GM19035 (cell line): ENCODE data around the gene BCAT1.
A peak's percentile ranks its signal among the peaks of the same experiment; 100 is the strongest.
"Not testable (repeated sequence)": the region's sequence is repeated elsewhere in the genome, so short reads cannot be mapped to it uniquely, and the experiment has no call there.

ENCODE experiments used
- ATAC-seq: cut with Tn5 transposase; IDR thresholded peaks from one replicate; pipeline ENCODE4 v1.9.1; 2021; ENCODE audit not compliant: unreplicated experiment

The BCAT1 gene

DNA sequence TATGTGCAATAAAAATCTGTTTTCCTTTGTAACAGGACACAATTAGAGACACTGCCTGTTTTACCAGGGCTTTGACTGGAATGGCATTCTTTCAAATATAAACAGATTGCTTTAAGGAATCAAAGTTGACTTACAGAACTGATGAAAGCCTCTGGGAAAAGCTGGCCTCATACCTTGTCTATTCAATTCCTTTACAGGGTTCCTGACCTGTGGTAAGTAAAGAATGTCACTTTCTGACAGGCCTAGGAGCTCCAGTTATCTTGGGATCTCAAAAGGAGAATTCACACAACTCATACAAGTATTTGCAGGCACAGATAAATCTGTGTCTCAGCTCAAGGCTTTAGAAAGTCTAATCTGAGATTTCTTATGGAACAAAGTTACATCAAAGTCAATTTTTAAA, 88.4 kb downstream of the BCAT1 start:
- no peak for ATAC-seq

DNA sequence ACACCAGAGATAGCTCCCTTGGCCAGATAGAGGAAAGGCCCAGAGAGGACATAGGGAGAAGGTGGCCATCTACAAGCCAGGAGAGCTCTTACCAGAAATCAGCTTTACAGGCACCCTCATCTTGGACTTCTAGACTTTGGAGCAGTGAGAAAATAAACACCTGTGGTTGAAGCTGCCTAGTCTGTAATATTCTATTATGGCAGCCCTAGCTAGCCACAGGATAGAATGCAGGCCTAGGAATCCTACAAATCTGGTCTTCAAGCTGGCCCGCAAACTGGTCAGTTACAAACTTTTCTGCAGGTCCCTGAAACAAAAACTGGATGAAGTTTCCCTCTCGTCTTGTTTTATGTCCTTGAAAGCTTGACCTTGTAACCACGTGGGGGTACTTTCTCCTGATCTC, 92.4 kb downstream of the BCAT1 start:
- no peak for ATAC-seq

DNA sequence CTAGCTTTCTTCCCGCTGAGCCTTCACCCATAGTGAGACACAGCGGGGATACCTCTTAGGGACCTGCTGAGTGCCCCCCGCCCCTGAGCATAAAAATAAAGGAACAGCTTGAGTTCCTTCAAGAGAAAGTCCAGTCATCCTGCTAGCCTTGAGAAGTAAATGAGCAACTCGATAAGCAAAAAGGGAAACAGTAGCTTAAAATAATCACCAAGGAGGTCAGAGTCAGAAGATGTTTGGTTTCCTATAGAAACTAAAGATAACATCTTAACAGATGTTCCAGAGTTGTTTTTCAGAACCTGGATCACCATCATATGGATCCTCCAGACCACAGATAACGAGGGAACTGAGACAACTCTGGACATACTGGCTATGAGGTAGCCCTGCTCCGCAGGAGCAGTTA, 94.0 kb downstream of the BCAT1 start:
- no peak for ATAC-seq

DNA sequence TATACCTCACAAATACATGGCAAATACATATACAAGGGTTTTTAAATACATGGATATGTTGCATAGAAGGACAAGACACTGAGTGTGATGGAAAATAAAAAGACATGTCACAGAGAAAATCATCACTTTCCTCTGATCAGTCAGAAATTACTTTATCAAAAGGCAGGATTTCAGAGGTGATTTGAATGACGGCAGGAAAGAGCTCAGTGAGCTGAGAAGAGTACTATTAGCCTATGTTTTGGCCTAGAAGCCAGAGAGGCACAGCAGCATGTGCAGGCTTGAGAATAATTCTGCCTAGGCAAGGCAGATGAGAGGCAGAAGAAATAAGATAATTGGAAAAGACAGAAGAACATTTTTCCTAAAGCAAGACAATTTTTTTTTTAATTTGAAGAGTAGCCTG, 94.9 kb downstream of the BCAT1 start:
- no peak for ATAC-seq

DNA sequence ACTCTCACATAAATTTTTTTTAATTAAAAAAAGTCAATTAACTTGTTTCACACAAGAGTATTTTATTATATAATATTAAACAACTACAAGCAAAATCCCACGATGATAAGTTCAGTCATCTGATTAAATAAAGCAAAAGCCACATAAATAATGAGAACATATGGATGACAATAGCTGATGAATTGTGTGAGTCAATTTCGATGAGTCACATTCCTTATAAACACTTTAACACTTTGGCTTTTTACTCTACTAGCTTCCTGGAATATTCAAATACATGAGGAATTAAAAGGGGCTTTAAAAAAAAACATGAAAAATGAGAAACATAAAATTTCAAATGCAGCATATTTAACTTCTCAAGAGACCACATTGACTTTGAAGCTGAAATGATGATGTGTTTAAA, 95.3 kb downstream of the BCAT1 start:
- ATAC-seq = no peak

DNA sequence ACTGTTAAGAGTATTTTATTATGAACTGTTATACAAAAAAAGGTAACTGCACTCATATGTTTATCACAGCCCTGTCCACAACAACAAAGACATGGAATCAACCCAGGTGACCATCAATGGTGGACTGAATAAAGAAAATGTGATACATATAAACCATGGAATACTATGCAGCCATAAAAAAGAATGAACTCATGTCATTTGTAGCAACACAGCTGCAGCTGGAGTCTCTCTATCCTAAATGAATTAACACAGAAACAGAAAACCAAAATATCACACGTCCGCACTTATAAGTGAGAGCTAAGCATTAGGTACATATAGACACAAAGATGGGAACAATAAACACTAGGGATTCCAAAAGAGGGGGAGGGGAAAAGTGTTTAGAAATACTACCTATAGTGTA, 95.8 kb downstream of the BCAT1 start:
- no peak for ATAC-seq

DNA sequence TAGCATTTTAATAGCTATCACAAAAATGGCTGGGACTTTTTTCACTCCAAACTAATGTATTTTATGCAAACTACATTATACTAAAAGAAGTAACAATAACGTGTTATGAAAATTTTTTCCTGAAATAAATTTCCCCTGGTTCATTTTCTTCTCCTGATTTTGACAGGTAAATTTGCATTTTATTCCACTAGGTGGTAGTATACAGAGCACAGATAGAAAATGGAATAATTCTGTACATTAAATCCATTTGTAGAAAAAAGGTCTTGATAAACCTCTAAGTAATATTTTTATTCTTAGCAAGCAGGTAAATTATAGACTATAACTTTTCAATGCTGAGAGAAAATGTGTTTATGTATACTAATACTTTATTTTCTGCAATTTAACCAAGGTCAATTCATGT, 96.5 kb downstream of the BCAT1 start:
- no peak for ATAC-seq

DNA sequence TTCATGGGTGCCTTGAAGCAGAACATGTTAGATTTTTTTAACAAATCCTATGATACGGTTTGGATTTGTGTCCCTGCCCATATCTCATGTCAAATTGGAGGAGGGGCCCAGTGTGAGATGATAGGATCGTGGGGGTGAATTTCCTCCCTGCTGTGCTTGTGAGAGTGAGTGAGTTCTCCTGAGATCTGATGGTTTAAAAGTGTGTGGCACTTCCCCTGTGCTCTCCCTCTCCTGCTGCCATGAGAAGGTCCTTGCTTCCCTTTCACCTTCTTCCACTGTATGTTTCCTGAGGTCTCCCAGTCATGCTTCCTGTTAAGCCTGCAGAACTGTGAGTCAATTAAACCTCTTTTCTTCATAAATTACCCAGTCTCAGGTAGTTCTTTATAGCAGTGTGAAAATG, 97.0 kb downstream of the BCAT1 start:
- ATAC-seq = not testable (repeated sequence)

DNA sequence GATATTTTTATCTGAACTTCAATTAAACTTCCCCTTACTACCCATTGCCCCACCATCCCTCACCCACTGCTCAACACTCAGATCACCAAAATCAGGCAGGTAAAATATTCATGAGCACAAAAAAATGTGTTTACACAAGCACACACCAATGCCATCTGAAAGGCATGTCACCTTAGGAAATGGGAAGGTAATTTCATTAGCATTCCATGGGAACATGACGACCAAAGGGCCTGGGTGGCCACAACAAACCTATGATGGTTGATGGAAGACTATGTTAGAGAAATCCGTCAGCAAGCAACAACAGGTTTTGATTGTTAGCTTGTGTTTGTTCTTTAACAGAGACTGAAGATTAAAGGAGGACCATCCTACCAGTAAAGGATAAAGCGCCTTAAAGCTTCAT, 97.6 kb downstream of the BCAT1 start:
- no peak for ATAC-seq

DNA sequence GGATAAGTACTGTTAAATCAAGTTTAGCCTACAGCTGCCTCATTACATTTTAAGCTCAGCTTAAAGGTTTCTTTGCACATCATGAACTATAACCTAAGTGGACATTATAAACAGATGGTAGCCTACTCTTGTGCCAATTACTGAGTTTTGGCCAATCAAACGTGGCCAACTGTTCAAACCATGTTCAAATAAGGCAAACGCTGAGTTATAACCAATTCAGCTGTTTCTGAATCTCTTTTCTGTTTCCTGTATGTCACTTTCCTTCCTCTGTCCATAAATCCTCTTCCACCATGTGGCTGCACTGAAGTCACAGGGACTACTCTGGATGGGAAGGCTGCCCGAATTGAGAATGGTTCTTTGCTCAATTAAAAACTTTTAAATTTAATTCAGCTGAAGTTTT, 98.4 kb downstream of the BCAT1 start:
- ATAC-seq = no peak

DNA sequence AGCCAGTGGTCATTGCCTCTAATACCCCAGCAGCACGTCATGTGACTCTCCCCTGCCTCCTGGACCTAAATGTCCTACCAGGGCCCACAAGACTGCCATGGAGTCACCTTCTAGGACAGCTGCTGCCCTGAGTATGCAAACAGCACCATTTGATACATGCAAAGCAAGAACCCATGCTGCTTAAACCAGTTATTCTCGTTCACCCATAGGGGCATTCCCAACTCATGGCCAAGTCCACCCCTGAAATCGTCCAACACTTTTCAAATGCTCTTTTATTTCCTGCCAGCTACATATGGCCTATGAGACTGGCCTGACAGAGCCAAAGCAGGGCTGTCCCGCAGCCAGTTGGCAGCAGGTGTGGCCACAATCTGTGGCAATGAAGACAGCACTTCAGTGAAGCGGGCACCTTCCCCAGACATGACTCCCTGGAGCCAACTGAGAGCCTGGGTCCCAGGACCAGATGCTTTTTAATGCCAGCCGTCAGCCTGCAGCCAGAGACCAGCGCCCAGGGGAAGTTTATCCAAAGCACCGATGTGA, 99.9 kb downstream of the BCAT1 start:
- ATAC-seq = no peak

DNA sequence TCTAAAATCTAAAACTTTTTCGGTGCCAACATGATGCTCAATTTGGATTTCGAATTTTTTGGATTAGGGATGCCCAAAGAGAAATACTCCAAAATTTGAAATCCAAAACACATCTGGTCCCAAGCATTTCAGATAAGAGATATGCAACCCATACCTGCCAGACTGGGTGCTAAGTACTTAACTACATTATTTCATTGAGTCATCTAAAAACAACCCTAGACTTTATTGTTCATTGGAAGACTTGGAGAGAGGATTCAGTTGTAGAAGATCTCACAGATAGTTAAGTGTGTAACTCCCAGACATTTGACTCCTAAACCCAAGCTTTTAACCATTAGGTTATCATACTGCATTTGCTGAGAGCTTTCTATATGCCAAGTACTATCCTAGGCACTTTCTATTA, 102.2 kb downstream of the BCAT1 start:
- ATAC-seq = no peak

DNA sequence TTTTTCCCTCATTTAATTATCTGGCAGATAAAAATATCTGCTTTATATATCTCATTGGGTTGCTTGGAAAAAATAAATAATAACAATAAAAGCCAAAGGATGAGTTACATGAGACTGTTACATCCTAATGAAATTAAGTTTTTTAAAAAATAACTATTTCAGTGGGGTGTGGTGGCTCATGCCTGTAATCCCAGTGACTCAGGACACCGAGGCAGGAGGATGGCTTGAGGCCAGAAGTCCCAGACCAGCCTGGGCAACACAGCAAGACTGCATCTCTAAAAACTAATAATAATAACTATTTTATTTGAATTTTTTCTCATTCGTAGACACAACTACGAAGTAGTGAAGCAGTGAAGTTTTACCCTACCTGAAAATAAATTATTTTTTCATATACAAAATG, 103.3 kb downstream of the BCAT1 start:
- ATAC-seq = no peak

DNA sequence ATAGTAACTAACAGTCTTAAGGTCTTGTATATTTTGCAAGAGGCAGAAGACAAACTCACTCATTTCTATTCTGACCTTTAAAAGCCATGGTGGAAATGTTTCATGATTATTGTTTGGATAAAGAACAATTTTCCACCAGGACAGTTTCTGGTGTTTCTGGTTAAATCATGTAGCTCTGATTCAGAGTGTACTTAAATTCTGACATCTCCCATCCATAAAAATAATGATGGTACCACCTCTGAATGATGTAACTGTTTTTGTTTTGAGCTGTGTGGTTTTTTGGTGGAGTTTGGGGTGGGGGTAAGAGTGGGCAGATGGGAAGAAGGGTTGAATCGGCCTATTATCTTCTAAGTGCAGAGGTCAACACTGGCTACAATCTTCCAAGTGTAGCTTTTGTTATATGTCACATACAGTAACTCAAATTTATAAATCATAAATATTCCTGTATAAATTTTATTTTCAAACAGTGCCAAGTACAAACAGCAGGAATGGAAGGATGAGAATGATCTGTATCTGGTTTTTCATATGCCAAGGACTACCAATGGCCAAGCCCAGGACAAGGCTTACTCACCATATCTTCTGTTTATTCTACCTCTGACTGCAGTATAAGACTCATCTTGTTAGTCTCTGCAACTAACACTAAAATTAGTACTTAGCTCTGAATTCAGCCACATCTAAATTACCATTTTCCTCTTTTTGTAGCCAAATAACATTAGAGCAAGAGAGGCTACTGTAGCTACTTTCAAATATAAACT, 108.7 kb downstream of the BCAT1 start:
- ATAC-seq = no peak

DNA sequence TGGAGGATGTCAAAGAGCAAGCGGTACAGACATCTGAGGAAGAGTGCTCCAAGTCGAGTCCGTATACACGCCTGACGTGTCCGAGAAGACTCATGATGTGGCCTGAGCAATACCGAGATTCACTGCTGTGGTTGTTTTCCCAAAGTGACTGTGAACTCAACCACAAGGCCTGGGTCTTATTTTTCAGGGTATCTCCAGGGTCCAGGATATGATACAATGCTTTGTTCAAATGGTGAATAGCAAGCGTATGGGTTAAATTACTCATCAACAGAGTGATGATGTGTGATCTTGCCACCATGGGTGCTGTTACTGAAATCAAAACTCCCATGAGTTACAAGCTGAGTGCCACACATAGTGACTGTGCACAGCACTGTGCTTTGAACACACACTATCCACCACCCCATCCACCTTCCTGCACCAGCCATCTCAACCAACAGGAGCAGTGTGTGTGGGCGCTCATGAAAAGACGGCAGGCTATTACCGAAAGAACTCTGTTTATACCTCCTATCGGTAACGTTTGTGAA, 109.6 kb downstream of the BCAT1 start:
- peak; percentile 81 for ATAC-seq

DNA sequence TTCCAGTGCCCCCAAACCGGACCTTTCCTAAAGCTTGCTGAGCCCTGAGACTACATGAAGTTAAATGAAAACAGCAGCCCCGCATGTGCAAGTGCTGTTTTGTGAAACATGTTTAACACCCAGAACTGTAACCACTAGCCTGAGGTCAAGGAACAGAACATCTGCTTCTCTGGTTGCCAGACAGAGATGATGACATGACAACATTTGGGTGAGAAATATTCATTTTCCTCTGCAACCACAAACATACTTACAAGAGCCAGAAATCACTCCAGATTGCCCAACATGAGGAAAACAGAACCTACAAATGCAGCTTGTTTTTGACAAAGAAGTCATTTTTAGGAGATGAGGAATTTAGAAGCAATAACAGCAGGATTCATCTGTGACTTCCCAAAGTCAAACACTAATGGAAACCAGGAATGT, 110.4 kb downstream of the BCAT1 start:
- peak; percentile 61 for ATAC-seq

DNA sequence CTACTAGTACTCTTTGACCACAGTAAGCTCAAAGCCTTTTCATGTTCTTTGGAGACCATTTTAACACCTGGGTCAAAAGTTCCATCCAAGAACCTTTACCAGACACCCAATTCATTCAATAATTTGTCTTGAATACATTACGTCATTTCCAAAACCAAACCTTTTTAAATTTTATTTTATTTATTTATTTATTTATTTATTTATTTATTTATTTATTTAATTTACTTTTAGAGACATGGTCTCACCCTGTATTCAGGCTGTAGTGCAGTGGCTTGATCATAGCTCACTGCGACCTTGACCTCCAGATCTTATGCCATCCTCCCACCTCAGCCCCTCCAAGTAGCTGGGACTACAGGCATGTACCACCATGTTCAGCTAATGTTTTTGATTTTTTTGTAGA, 113.5 kb downstream of the BCAT1 start:
- ATAC-seq = no peak

DNA sequence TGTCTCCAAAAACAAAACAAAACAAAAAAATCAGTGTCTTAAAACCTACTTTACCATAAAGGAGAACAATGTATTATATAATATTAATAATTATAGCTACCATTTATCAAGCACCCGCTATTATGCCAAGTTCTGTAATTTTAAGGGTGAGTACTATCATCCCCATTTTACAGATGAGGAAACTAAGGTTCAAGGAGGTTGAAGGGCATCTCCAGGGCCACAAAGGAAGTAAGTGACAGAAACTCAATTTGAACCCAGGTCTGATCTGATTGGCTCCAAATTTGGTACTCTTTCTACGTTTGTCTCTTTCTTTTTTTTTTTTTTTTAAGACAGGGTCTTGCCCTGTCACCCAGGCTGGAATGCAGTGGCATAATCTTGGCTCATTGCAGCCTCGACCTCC, 115.4 kb downstream of the BCAT1 start:
- ATAC-seq = no peak

DNA sequence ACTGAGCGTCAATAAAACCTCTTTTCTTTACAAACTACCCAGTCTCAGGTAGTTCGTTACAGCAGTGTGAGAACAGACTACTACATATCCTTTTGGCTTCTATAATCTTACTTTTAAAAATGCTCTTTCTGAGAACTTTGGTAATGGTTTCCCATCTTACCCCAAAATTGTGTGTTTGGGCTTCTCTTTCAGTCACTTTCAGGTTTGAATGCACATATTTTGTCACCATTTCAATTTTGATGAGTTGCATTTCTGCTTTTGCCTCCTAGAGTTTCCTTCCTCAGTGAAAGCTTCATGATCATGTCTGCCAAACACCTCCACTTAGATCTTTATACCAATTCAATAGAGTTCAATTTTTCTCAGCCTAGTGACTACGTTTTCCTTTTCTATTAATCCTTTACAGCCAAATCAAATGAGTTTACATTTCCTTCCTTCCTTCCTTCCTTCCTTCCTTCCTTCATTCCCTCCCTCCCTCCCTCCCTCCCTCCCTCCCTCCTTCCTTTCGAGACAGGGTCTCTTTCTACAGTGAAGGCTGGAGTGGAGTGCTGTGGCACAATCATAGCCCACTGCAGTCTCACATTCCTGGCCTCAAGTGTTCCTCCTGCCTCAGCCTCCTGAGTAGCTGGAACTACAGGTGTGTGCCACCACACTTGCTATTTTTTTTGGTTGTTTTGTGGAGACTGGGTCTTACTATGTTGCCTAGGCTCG, 124.9 kb downstream of the BCAT1 start:
- ATAC-seq = no peak

DNA sequence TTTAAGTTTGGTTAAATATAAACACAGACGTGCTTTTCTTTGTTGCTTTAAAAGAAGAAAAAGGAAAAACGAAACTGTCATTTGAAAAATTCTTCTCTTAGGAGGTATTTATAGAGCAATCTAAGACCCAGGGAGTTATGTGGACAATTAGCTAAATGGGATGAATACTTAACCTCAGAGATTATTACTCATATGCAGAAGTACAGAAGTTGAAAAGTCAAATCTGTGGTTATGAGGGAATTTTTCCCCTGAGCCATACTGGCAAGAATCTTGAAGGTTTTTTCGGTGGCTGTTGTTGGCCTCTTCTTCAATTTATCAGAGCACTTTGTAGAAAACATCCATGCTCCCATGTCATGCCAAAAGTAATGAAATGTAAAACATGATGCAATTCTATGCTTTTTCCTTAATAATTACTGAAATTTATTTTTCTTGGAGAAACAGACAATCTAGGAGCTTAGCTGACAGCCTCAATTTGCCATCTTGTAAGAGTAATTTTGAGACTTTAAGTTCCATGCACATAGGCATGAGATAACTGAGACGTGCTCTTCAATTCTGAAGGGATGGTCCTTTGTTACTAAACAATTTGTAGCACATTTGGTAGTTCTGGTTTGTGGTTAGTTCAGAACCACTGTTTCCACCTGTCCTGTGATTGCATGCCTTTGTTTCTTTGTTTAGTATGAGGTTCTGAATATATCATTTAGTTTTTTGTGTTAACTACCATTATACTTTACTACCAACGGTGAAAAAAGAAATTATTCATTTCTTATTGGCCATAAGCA, 126.6 kb downstream of the BCAT1 start:
- peak; percentile 66 for ATAC-seq

DNA sequence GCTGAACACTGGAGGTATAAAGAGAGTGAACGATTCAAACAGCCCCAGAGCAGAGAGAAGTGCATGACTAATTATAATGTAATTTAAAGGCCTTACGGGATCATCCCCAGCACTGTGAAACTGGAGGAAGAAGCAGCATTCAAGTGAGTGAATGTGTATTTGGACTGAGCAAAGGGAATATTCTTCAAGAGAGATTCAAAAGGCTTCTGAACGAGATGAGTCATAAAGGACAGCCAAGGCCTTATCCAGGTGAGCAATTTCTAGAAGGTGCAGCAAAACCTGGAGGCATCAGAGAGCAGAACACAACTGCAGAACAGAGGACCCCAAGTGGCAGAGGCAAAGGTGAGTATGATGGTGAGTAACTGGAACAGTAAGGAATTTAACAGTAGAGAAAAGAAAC, 127.2 kb downstream of the BCAT1 start:
- peak; percentile 54 for ATAC-seq
